ENCODE data around the gene CRHR2.

The CRHR2 gene

DNA sequence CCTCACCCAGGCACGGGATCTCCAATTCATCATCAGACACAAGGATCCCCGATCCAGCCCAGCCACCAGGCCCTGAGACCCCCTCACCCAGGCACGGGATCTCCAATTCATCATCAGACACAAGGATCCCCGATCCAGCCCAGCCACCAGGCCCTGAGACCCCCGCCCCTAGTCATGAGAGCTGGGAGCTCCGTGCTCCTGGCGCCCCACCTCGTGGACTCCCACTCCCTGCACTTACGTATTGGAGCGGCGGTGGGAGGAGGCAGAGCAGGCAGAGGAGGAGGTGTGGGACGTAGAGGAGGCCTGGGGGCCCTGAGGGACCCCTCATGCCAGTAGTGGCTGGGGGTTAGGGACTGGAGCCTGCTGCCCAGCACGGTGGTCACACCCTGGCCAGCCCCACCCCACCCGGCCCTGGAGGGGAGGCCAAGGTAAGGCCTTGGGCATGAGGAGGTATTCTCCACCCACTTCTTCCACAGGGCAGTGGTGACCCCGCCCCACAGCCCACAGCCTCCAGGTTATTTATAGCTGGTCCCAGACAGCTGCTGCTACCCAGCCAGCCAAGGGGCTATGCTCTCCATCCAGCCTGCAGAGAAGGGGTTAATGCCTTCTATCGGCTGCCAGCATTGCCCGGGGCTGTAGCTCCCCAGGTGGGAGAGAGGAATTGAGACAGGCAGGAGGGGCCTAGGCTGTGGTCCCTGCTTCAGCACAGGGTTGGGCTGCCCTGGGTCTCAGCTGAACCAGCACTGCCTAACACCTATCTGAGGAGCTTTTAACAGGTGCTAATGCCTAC is 17.6 kb upstream of the CRHR2 start:
- Histone ChIP-seq H3K79me2 (ENCODE audit: control insufficient read depth, insufficient read depth, low read length, poor library complexity) (no peaks in the 10 kb centered on the region), H2AFZ (ENCODE audit: insufficient read depth, low read length, poor library complexity) (no peak overlapping the region), H3K4me3 (ENCODE audit: low read depth, low read length) (no peak overlapping the region), H2BK120ac (ENCODE audit: insufficient read depth, low read length, poor library complexity) (no peak overlapping the region), H3K9ac (ENCODE audit: low read length) (no peak overlapping the region), H2BK5ac (ENCODE audit: low read depth, low read length, poor library complexity) (no peak overlapping the region), H2BK12ac (ENCODE audit: low read length) (no peak overlapping the region), H2AK5ac (ENCODE audit: low read length) (no peak overlapping the region), H3K27me3 (ENCODE audit: insufficient read depth, low read length) (no peaks in the 10 kb centered on the region), H3K36me3 (ENCODE audit: control insufficient read depth in 1 of 2, insufficient read depth in 2 of 2, low read length in 2 of 2) (no peaks in the 10 kb centered on the region), H4K91ac (ENCODE audit: low read depth, low read length) (no peak overlapping the region), H3K4ac (ENCODE audit: low read depth, low read length) (no peak overlapping the region), H3K27ac (ENCODE audit: low read depth, low read length) (no peak overlapping the region), H4K12ac (ENCODE audit: low read depth, low read length) (no peak overlapping the region), H4K8ac (ENCODE audit: low read depth, low read length) (no peak overlapping the region), H3K14ac (ENCODE audit: low read length) (no peak overlapping the region), H3K23ac (ENCODE audit: low read length) (no peak overlapping the region), H3K9me3 (ENCODE audit: insufficient read depth, low read depth, low read length) (no peaks in the 10 kb centered on the region), H3K18ac (ENCODE audit: low read length) (no peak overlapping the region), H3K79me1 (ENCODE audit: low read length) (no peaks in the 10 kb centered on the region), H3K4me2 (ENCODE audit: low read length) (no peak overlapping the region), H3K4me1 (ENCODE audit: control insufficient read depth in 1 of 2, insufficient read depth in 2 of 2, low read length in 2 of 2) (peaks cover 2 to 4% of the 10 kb centered on the region in 2 experiments)
- no peak for DNase-seq
- WGBS (ENCODE audit: extremely low coverage, insufficient coverage, insufficient read length) = no CpG with 5 or more reads among the region's 17 CpGs

DNA sequence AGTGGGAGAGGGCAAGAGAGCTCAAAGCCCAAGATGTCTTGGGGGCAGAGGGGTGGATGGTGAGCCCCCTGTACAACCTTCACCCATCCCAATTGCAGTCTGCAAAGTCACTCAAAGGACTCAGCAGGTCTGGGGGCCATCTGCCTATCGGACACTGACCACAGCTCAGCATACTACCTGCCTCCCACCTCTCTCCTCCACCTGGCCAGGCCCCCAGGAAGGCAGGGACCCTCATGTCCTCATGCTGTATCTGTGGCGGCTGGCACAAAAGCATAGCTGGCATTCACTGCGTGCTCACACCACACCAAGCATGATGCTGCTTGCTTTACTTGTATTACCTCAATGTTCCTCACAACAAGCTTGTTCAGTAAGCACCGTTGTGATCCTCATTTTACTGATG is 16.2 kb upstream of the CRHR2 start:
- Histone ChIP-seq H3K18ac (ENCODE audit: low read length) (no peak overlapping the region), H3K9me3 (ENCODE audit: insufficient read depth, low read depth, low read length) (no peaks in the 10 kb centered on the region), H2BK120ac (ENCODE audit: insufficient read depth, low read length, poor library complexity) (no peak overlapping the region), H2BK12ac (ENCODE audit: low read length) (no peak overlapping the region), H3K4me2 (ENCODE audit: low read length) (no peak overlapping the region), H3K14ac (ENCODE audit: low read length) (no peak overlapping the region), H3K4me1 (ENCODE audit: control insufficient read depth in 1 of 2, insufficient read depth in 2 of 2, low read length in 2 of 2) (peaks cover 0 to 2% of the 10 kb centered on the region in 2 experiments), H3K23ac (ENCODE audit: low read length) (no peak overlapping the region), H3K4me3 (ENCODE audit: low read depth, low read length) (no peak overlapping the region), H4K8ac (ENCODE audit: low read depth, low read length) (no peak overlapping the region), H4K91ac (ENCODE audit: low read depth, low read length) (no peak overlapping the region), H3K9ac (ENCODE audit: low read length) (no peak overlapping the region), H2AK5ac (ENCODE audit: low read length) (no peak overlapping the region), H2AFZ (ENCODE audit: insufficient read depth, low read length, poor library complexity) (no peak overlapping the region), H3K79me2 (ENCODE audit: control insufficient read depth, insufficient read depth, low read length, poor library complexity) (no peaks in the 10 kb centered on the region), H2BK5ac (ENCODE audit: low read depth, low read length, poor library complexity) (no peak overlapping the region), H3K79me1 (ENCODE audit: low read length) (no peaks in the 10 kb centered on the region), H3K36me3 (ENCODE audit: control insufficient read depth in 1 of 2, insufficient read depth in 2 of 2, low read length in 2 of 2) (no peaks in the 10 kb centered on the region), H4K12ac (ENCODE audit: low read depth, low read length) (no peak overlapping the region), H3K27me3 (ENCODE audit: insufficient read depth, low read length) (no peaks in the 10 kb centered on the region), H3K4ac (ENCODE audit: low read depth, low read length) (no peak overlapping the region), H3K27ac (ENCODE audit: low read depth, low read length) (no peak overlapping the region)
- no CpG with 5 or more reads among the region's 4 CpGs for WGBS (ENCODE audit: extremely low coverage, insufficient coverage, insufficient read length)
- no peak for DNase-seq

DNA sequence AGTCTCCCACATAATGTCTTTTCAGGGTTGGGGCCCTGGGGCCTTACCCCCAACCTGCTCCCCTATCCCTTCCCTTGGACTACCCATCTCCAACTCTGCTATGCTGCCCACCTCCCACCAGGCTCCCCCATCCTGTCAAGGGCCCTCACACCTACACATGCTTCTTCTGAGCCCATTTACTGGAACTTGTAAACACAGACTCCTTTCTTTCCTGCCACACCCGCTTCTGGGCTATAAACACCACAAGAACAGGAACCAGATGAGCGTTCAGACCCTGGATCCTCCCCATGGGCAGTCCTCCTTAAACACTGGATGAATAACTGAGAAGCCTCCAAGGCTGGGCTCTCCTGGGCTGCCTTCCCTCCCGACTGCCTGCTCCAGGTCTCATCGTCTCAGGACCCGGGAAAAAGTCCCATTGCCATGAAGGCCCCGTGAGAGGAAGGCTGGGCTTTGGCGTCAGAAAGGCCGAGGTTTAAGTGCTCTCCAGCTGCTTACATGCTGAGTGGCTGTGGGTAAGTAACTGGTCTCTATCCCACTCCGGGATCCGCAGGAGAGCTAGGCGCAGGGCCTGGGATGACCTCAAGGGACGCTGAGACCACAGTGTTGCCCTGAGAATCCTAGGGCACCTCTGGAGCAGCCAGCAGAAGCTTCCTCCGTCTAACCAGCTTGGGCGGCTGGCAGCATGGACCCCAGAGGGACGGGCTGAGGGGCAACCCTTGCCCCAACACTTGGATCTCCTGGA is 15.6 kb upstream of the CRHR2 start:
- no peaks in the 10 kb centered on the region for H3K79me1 ChIP-seq (ENCODE audit: low read length)
- H4K8ac ChIP-seq (ENCODE audit: low read depth, low read length) = no peak overlapping the region
- H2AK5ac ChIP-seq (ENCODE audit: low read length) = no peak overlapping the region
- no peak overlapping the region for H2BK120ac ChIP-seq (ENCODE audit: insufficient read depth, low read length, poor library complexity)
- no peak overlapping the region for H2BK12ac ChIP-seq (ENCODE audit: low read length)
- H4K12ac ChIP-seq (ENCODE audit: low read depth, low read length) = no peak overlapping the region
- H3K79me2 ChIP-seq (ENCODE audit: control insufficient read depth, insufficient read depth, low read length, poor library complexity) = no peaks in the 10 kb centered on the region
- peaks cover 0 to 2% of the 10 kb centered on the region in 2 experiments for H3K4me1 ChIP-seq (ENCODE audit: control insufficient read depth in 1 of 2, insufficient read depth in 2 of 2, low read length in 2 of 2)
- H3K27me3 ChIP-seq (ENCODE audit: insufficient read depth, low read length) = no peaks in the 10 kb centered on the region
- no peak overlapping the region for H2BK5ac ChIP-seq (ENCODE audit: low read depth, low read length, poor library complexity)
- H3K27ac ChIP-seq (ENCODE audit: low read depth, low read length) = no peak overlapping the region
- DNase-seq = no peak
- no peak overlapping the region for H4K91ac ChIP-seq (ENCODE audit: low read depth, low read length)
- WGBS (ENCODE audit: extremely low coverage, insufficient coverage, insufficient read length) = no CpG with 5 or more reads among the region's 15 CpGs
- H3K9ac ChIP-seq (ENCODE audit: low read length) = no peak overlapping the region
- no peaks in the 10 kb centered on the region for H3K36me3 ChIP-seq (ENCODE audit: control insufficient read depth in 1 of 2, insufficient read depth in 2 of 2, low read length in 2 of 2)
- no peak overlapping the region for H3K23ac ChIP-seq (ENCODE audit: low read length)
- no peak overlapping the region for H3K4me3 ChIP-seq (ENCODE audit: low read depth, low read length)
- no peak overlapping the region for H3K14ac ChIP-seq (ENCODE audit: low read length)
- H3K4ac ChIP-seq (ENCODE audit: low read depth, low read length) = no peak overlapping the region
- no peaks in the 10 kb centered on the region for H3K9me3 ChIP-seq (ENCODE audit: insufficient read depth, low read depth, low read length)
- no peak overlapping the region for H2AFZ ChIP-seq (ENCODE audit: insufficient read depth, low read length, poor library complexity)
- no peak overlapping the region for H3K18ac ChIP-seq (ENCODE audit: low read length)
- no peak overlapping the region for H3K4me2 ChIP-seq (ENCODE audit: low read length)

DNA sequence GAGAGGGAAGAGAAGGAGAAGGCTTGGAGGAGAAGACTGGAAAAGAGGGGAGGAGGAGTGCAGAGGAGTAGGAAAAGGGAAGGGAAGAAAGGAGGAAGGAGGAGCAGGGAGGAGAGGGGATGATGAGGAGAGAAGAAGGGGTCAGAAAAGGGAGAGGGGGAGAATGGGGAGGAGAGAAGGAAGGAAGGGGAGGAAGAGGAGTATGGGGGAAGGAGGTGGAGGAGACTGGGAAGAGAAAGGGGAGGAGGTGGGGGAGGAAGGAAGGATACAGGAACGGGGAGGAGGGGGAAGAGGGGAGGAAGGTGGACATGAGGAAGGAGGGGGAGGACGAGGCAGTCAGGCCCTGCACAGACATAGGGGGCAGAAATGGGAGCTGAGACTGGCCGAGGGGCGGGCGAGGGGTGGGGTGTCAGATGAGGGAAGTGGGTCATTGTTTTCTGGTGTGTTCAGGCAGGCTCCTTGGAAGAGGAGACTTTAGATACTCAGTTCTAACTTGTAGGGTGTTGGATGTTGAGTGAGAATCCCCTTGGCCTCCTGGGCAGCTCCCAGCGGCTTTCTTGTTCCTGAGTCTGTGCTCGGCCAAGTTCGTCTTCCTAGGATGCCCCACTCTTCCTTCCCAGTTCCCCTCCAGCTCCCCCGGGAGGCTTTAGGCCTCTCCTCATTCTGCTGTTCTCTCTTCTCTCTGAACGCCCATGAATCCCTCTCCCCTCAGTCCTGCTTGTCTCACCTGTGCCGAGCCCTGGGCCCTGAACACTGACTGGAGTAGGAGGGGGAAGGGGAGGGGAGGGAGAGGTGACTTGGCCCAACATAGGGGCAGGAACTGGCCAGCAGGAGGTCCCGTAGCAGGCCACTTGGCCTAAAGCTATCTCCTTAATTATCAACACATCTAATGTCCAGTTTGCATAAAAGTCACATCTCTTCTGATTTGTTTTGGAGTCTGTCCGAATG is 12.8 kb upstream of the CRHR2 start:
- Histone ChIP-seq H3K14ac (ENCODE audit: low read length) (no peak overlapping the region), H3K9ac (ENCODE audit: low read length) (no peak overlapping the region), H3K79me2 (ENCODE audit: control insufficient read depth, insufficient read depth, low read length, poor library complexity) (no peaks in the 10 kb centered on the region), H3K23ac (ENCODE audit: low read length) (no peak overlapping the region), H2BK5ac (ENCODE audit: low read depth, low read length, poor library complexity) (no peak overlapping the region), H2AK5ac (ENCODE audit: low read length) (no peak overlapping the region), H3K9me3 (ENCODE audit: insufficient read depth, low read depth, low read length) (peaks cover 2% of the 10 kb centered on the region), H4K91ac (ENCODE audit: low read depth, low read length) (no peak overlapping the region), H3K18ac (ENCODE audit: low read length) (no peak overlapping the region), H2AFZ (ENCODE audit: insufficient read depth, low read length, poor library complexity) (no peak overlapping the region), H2BK120ac (ENCODE audit: insufficient read depth, low read length, poor library complexity) (no peak overlapping the region), H3K79me1 (ENCODE audit: low read length) (no peaks in the 10 kb centered on the region), H3K4me2 (ENCODE audit: low read length) (no peak overlapping the region), H4K8ac (ENCODE audit: low read depth, low read length) (no peak overlapping the region), H3K27me3 (ENCODE audit: insufficient read depth, low read length) (no peaks in the 10 kb centered on the region), H3K36me3 (ENCODE audit: control insufficient read depth in 1 of 2, insufficient read depth in 2 of 2, low read length in 2 of 2) (no peaks in the 10 kb centered on the region), H3K4me3 (ENCODE audit: low read depth, low read length) (no peak overlapping the region), H3K4ac (ENCODE audit: low read depth, low read length) (no peak overlapping the region), H2BK12ac (ENCODE audit: low read length) (no peak overlapping the region), H3K27ac (ENCODE audit: low read depth, low read length) (no peak overlapping the region), H4K12ac (ENCODE audit: low read depth, low read length) (no peak overlapping the region), H3K4me1 (ENCODE audit: control insufficient read depth in 1 of 2, insufficient read depth in 2 of 2, low read length in 2 of 2) (no peaks in the 10 kb centered on the region)
- DNase-seq = no peak
- WGBS (ENCODE audit: extremely low coverage, insufficient coverage, insufficient read length) = no CpG with 5 or more reads among the region's 13 CpGs

Measured in trophoblast cell (in vitro differentiated cells and primary cell).